Activated CD4-positive, alpha-beta memory T cell treated with anti-CD3 and anti-CD28 coated beads, Interleukin-2, amount 10 ng/mL, durations not matched to agents 7 days and 5 days (primary cell): Measurements from ENCODE around the gene GIMAP8. TPM values are rescaled to one million over a fixed set of nuclear protein-coding genes. Genes with fewer than 3 reads are reported as not detected.

ENCODE experiments used
- CTCF ChIA-PET: fragments of 350-600 bp; sonication (Branson Sonifier 250); formaldehyde crosslinking; loops from one replicate; lab custom pipeline; 2021; ENCODE audit warnings: antibody characterized with exemption, inconsistent platforms; lab: Charles Lee
- POLR2A ChIA-PET: fragments of 350-600 bp; sonication (Branson Sonifier 250); formaldehyde crosslinking; loops from one replicate; lab custom pipeline; 2021; ENCODE audit warnings: antibody characterized with exemption; lab: Charles Lee
- DNase-seq: peaks from one replicate; pipeline ENCODE4 v3.0.0-alpha.2; 2020
- H3K27ac Mint-ChIP-seq: one replicate; pipeline ENCODE4 v1.8.0; 2021; ENCODE audit warnings: mild to moderate bottlenecking, mixed read lengths
- H3K27me3 Mint-ChIP-seq: one replicate; pipeline ENCODE4 v1.8.0; 2021; ENCODE audit warnings: mixed read lengths
- H3K36me3 Mint-ChIP-seq: one replicate; pipeline ENCODE4 v1.8.0; 2021; ENCODE audit warnings: low read depth, mixed read lengths
- H3K4me1 Mint-ChIP-seq: one replicate; pipeline ENCODE4 v1.8.0; 2021; ENCODE audit warnings: mixed read lengths
- H3K4me3 Mint-ChIP-seq: one replicate; pipeline ENCODE4 v1.8.0; 2021; ENCODE audit warnings: mild to moderate bottlenecking, mixed read lengths
- H3K9me3 Mint-ChIP-seq: one replicate; pipeline ENCODE4 v1.8.0; 2021; ENCODE audit warnings: mixed read lengths
- total RNA-seq, 2 experiments: library from RNA; stranded (reverse); gene quantifications; one replicate each; pipeline ENCODE4 v1.2.3, GENCODE V29; 2021

Gene GIMAP8
- total RNA-seq = 10 to 100 TPM; 25.1 to 26.4 TPM

GRCh38 chr7:150450491-150451001 lies at the start of gene GIMAP8:
Gene GIMAP8 (plus strand): TSS chr7:150450630. CDS start chr7:150466699, 16,069 bp downstream.
- CTCF ChIA-PET = interaction anchor here (0.6 to 10.7 kb wide), 13 partner anchors 45 to 426 kb away, joined by 3 to 158 read pairs (median 5); partner anchors contain the start of genes GIMAP1, GIMAP2, GIMAP4 and GIMAP7
- Mint-ChIP-seq H3K4me1 (peaks cover 71% of the 10 kb centered on the region), H3K27ac (peak within 1 kb of the TSS; percentile 87), H3K4me3 (peak within 1 kb of the TSS; percentile 96), H3K36me3 (peaks cover 41% of the 10 kb centered on the region), H3K9me3 (peaks cover 5% of the 10 kb centered on the region), H3K27me3 (no peaks in the 10 kb centered on the region)
- POLR2A ChIA-PET = interaction anchor here (1.1 to 10.7 kb wide), 26 partner anchors 25 to 305 kb away, joined by 3 to 396 read pairs (median 12); partner anchors contain the start of genes GIMAP1, GIMAP2, GIMAP4 and GIMAP5
- peak; percentile 71 for DNase-seq

GRCh38 chr7:150400788-150401423 lies 49.5 kb upstream of the GIMAP8 start:
- Mint-ChIP-seq H3K4me1 (peaks cover 24% of the 10 kb centered on the region), H3K36me3 (peaks cover 4% of the 10 kb centered on the region), H3K27me3 (no peaks in the 10 kb centered on the region), H3K4me3 (no peak overlapping the region), H3K9me3 (no peaks in the 10 kb centered on the region), H3K27ac (no peak overlapping the region)
- ChIA-PET POLR2A (no interaction called here), CTCF (interaction anchor here (0.6 to 1.4 kb wide), 3 partner anchors 9 to 85 kb away, joined by 3 to 4 read pairs (median 3); no protein-coding TSS in a partner anchor)
- no peak for DNase-seq

- H3K27ac Mint-ChIP-seq = no peak overlapping the region
- ChIA-PET CTCF (interaction anchor here (1.1 to 1.4 kb wide), 2 partner anchors 9 to 32 kb away, joined by 3 to 4 read pairs; no protein-coding TSS in a partner anchor), POLR2A (interaction anchor here (1.9 kb wide), 1 partner anchor 32 kb away, joined by 10 read pairs; the partner anchor contains the start of gene REPIN1)
- H3K4me1 Mint-ChIP-seq = peaks cover 29% of the 10 kb centered on the region
- H3K27me3 Mint-ChIP-seq = no peaks in the 10 kb centered on the region
- peaks cover 5% of the 10 kb centered on the region for H3K36me3 Mint-ChIP-seq
- H3K9me3 Mint-ChIP-seq = no peaks in the 10 kb centered on the region
- DNase-seq = no peak
- no peak overlapping the region for H3K4me3 Mint-ChIP-seq
These were observed 49.0 kb upstream of the GIMAP8 start for GRCh38 chr7:150401424-150401790.

GRCh38 chr7:150401861-150402631 lies 48.4 kb upstream of the GIMAP8 start:
- H3K4me1 Mint-ChIP-seq = peaks cover 35% of the 10 kb centered on the region
- H3K27ac Mint-ChIP-seq = no peak overlapping the region
- ChIA-PET CTCF (interaction anchor here (0.8 to 1.4 kb wide), 3 partner anchors 10 to 31 kb away, joined by 3 to 4 read pairs (median 3); no protein-coding TSS in a partner anchor), POLR2A (interaction anchor here (1.9 to 3.1 kb wide), 2 partner anchors 24 to 33 kb away, joined by 10 to 14 read pairs; partner anchors contain the start of genes REPIN1 and ZNF775)
- H3K4me3 Mint-ChIP-seq = no peak overlapping the region
- no peak for DNase-seq
- peaks cover 8% of the 10 kb centered on the region for H3K36me3 Mint-ChIP-seq
- no peaks in the 10 kb centered on the region for H3K27me3 Mint-ChIP-seq
- no peaks in the 10 kb centered on the region for H3K9me3 Mint-ChIP-seq

- no peak overlapping the region for H3K4me3 Mint-ChIP-seq
- no peak for DNase-seq
- H3K27ac Mint-ChIP-seq = no peak overlapping the region
- H3K27me3 Mint-ChIP-seq = no peaks in the 10 kb centered on the region
- ChIA-PET CTCF (interaction anchor here (0.8 kb wide), 1 partner anchor 17 kb away, joined by 3 read pairs; no protein-coding TSS in a partner anchor), POLR2A (interaction anchor here (1.9 to 3.1 kb wide), 2 partner anchors 25 to 34 kb away, joined by 10 to 14 read pairs; partner anchors contain the start of genes REPIN1 and ZNF775)
- H3K4me1 Mint-ChIP-seq = peaks cover 37% of the 10 kb centered on the region
- peaks cover 10% of the 10 kb centered on the region for H3K36me3 Mint-ChIP-seq
- no peaks in the 10 kb centered on the region for H3K9me3 Mint-ChIP-seq
These were observed 47.6 kb upstream of the GIMAP8 start for GRCh38 chr7:150402671-150403321.

GRCh38 chr7:150403376-150404171 lies 46.9 kb upstream of the GIMAP8 start:
- DNase-seq = no peak
- H3K9me3 Mint-ChIP-seq = no peaks in the 10 kb centered on the region
- no peaks in the 10 kb centered on the region for H3K27me3 Mint-ChIP-seq
- H3K4me1 Mint-ChIP-seq = peaks cover 39% of the 10 kb centered on the region
- H3K4me3 Mint-ChIP-seq = peak overlapping the region; percentile 86
- ChIA-PET CTCF (interaction anchor here (0.8 to 2.2 kb wide), 4 partner anchors 19 to 352 kb away, joined by 3 to 7 read pairs (median 5); partner anchors contain the start of gene REPIN1), POLR2A (interaction anchor here (1.0 to 4.9 kb wide), 7 partner anchors 11 to 352 kb away, joined by 3 to 41 read pairs (median 10); partner anchors contain the start of genes ACTR3C, LRRC61, REPIN1 and ZNF775)
- H3K36me3 Mint-ChIP-seq = peaks cover 12% of the 10 kb centered on the region
- H3K27ac Mint-ChIP-seq = peak overlapping the region; percentile 74

GRCh38 chr7:150404172-150404804 lies 46.1 kb upstream of the GIMAP8 start:
- ChIA-PET CTCF (interaction anchor here (0.8 to 2.9 kb wide), 8 partner anchors 11 to 354 kb away, joined by 3 to 8 read pairs (median 4); partner anchors contain the start of gene REPIN1), POLR2A (interaction anchor here (0.9 to 4.9 kb wide), 7 partner anchors 9 to 351 kb away, joined by 3 to 41 read pairs (median 5); partner anchors contain the start of genes ACTR3C, LRRC61, REPIN1 and ZNF775)
- Mint-ChIP-seq H3K4me1 (peaks cover 45% of the 10 kb centered on the region), H3K27me3 (no peaks in the 10 kb centered on the region), H3K27ac (peak overlapping the region; percentile 74), H3K36me3 (peaks cover 18% of the 10 kb centered on the region), H3K4me3 (peak overlapping the region; percentile 86), H3K9me3 (no peaks in the 10 kb centered on the region)
- no peak for DNase-seq

- POLR2A ChIA-PET = interaction anchor here (0.9 to 4.9 kb wide), 22 partner anchors 9 to 351 kb away, joined by 3 to 41 read pairs (median 4); partner anchors contain the start of genes ACTR3C, GIMAP8, LRRC61 and REPIN1
- CTCF ChIA-PET = interaction anchor here (0.6 to 2.9 kb wide), 16 partner anchors 10 to 486 kb away, joined by 3 to 12 read pairs (median 4); partner anchors contain the start of genes ACTR3C, LRRC61, REPIN1 and ZNF775
- DNase-seq = peak; percentile 86
- Mint-ChIP-seq H3K9me3 (no peaks in the 10 kb centered on the region), H3K27ac (peak overlapping the region; percentile 84), H3K4me1 (peaks cover 45% of the 10 kb centered on the region), H3K27me3 (no peaks in the 10 kb centered on the region), H3K4me3 (peak overlapping the region; percentile 86), H3K36me3 (peaks cover 18% of the 10 kb centered on the region)
These were observed 45.4 kb upstream of the GIMAP8 start for GRCh38 chr7:150404805-150405583.

- H3K4me3 Mint-ChIP-seq = peak overlapping the region; percentile 86
- H3K27ac Mint-ChIP-seq = peak overlapping the region; percentile 84
- H3K27me3 Mint-ChIP-seq = no peaks in the 10 kb centered on the region
- ChIA-PET CTCF (interaction anchor here (0.6 to 2.9 kb wide), 17 partner anchors 9 to 485 kb away, joined by 3 to 12 read pairs (median 4); partner anchors contain the start of genes ACTR3C, LRRC61, REPIN1 and ZNF775), POLR2A (interaction anchor here (1.0 to 4.9 kb wide), 22 partner anchors 9 to 350 kb away, joined by 3 to 41 read pairs (median 4); partner anchors contain the start of genes ACTR3C, GIMAP8, LRRC61 and REPIN1)
- H3K4me1 Mint-ChIP-seq = peaks cover 41% of the 10 kb centered on the region
- H3K9me3 Mint-ChIP-seq = no peaks in the 10 kb centered on the region
- H3K36me3 Mint-ChIP-seq = peaks cover 20% of the 10 kb centered on the region
- DNase-seq = peak; percentile 60
These were observed 44.7 kb upstream of the GIMAP8 start for GRCh38 chr7:150405584-150406311.
